Measurements from ENCODE around the gene IFITM1. TPM values are rescaled to one million over a fixed set of nuclear protein-coding genes. Genes with fewer than 3 reads are reported as not detected.
A peak's percentile ranks its signal among the peaks of the same experiment; 100 is the strongest.
"Not testable (repeated sequence)": the region's sequence is repeated elsewhere in the genome, so short reads cannot be mapped to it uniquely, and the experiment has no call there.

Gene IFITM1
- total RNA-seq, 4 donors from 2014 or later, result 29.9 to 138 (median 112) TPM

- Histone ChIP-seq H3K4me3 (no peak overlapping the region), H3K27ac (peak overlapping the region in 3 of 4 donors; percentile 20 to 88 (median 85)), H3K4me1 (peaks cover 12 to 49% (median 31%) of the 10 kb centered on the region in 3 donors), H3K36me3 (no peaks in the 10 kb centered on the region), H3K27me3 (no peaks in the 10 kb centered on the region), H3K9me3 (no peaks in the 10 kb centered on the region)
- no peak for ATAC-seq
- TF ChIP-seq POLR2AphosphoS5 (IDR thresholded peaks at IDR 0.05), result no peak
- 91 to 92% methylated on average over 9 to 10 of the region's 13 CpGs for WGBS, 2 donors (ENCODE audit: low coverage in 1 of 2)
These were observed 14.2 kb downstream of the IFITM1 start for GRCh38 chr11:328012-328411.

DNA sequence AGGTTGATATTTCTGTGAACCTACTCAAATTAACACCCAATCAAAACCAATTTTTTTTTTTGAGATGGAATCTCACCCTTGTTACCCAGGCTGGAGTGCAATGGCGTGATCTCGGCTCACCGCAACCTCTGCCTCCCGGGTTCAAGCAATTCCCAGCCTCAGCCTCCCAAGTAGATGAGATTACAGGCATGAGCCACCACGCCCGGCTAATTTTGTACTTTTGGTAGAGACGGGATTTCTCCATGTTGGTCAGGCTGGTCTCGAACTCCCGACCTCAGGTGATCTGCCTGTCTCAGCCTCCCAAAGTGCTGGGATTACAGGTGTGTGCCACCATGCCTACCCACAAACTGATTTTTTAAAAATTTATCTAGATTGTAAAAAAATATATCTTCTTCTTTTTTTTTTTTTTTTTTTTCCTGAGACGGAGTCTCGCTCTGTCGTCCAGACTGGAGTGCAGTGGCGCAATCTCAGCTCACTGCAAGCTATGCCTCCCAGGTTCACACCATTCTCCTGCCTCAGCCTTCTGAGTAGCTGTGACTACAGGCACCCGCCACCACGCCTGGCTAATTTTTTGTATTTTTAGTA lies 14.8 kb downstream of the IFITM1 start:
- not testable (repeated sequence) for H3K27me3 ChIP-seq, H3K36me3 ChIP-seq, ATAC-seq, H3K4me3 ChIP-seq, H3K9me3 ChIP-seq
- Histone ChIP-seq H3K4me1 (peaks cover 12 to 45% (median 31%) of the 10 kb centered on the region in 3 donors), H3K27ac (peak overlapping the region in 2 of 4 donors; percentile 20 to 88)
- 92 to 95% methylated on average over 2 to 15 of the region's 15 CpGs for whole genome bisulfite sequencing, 2 donors (ENCODE audit: low coverage in 1 of 2)

DNA sequence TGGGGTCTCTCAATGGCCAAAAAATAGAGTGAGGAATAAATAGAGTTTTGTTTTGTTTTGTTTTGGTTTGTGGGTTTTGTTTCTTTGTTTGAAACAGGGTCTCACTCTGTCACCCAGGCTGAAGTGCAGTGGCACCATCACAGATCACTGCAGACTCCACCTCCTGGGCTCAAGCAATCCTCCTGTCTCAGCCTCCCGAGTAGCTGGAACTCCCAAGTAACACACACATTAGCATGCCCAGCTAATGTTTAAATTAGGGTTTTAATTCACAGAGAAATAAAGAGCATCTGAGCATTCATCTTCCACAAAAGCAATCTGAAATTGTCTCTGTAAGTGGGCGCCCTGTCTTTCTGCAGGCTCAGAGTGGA lies 16.0 kb downstream of the IFITM1 start:
- whole genome bisulfite sequencing, 2 donors (ENCODE audit: low coverage in 1 of 2), result 67 to 92% methylated on average over 1 to 2 of the region's 2 CpGs
- peaks cover 8 to 36% (median 26%) of the 10 kb centered on the region in 3 donors for H3K4me1 ChIP-seq
- no peaks in the 10 kb centered on the region for H3K36me3 ChIP-seq
- no peaks in the 10 kb centered on the region for H3K9me3 ChIP-seq
- ATAC-seq, result no peak
- H3K27me3 ChIP-seq, result no peaks in the 10 kb centered on the region
- H3K4me3 ChIP-seq, result no peak overlapping the region
- TF ChIP-seq, protein P1, sequence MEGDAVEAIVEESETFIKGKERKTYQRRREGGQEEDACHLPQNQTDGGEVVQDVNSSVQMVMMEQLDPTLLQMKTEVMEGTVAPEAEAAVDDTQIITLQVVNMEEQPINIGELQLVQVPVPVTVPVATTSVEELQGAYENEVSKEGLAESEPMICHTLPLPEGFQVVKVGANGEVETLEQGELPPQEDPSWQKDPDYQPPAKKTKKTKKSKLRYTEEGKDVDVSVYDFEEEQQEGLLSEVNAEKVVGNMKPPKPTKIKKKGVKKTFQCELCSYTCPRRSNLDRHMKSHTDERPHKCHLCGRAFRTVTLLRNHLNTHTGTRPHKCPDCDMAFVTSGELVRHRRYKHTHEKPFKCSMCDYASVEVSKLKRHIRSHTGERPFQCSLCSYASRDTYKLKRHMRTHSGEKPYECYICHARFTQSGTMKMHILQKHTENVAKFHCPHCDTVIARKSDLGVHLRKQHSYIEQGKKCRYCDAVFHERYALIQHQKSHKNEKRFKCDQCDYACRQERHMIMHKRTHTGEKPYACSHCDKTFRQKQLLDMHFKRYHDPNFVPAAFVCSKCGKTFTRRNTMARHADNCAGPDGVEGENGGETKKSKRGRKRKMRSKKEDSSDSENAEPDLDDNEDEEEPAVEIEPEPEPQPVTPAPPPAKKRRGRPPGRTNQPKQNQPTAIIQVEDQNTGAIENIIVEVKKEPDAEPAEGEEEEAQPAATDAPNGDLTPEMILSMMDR (IDR thresholded peaks at IDR 0.05), result no peak
- no peak for TF ChIP-seq POLR2AphosphoS5 (IDR thresholded peaks at IDR 0.05)
- no peak for TF ChIP-seq POLR2A (IDR thresholded peaks at IDR 0.05)
- TF ChIP-seq EP300 (IDR thresholded peaks at IDR 0.05), result no peak
- no peak overlapping the region for H3K27ac ChIP-seq

GRCh38 chr11:330307-330693 lies 16.5 kb downstream of the IFITM1 start:
- Histone ChIP-seq H3K27me3 (no peaks in the 10 kb centered on the region), H3K27ac (no peak overlapping the region), H3K4me3 (no peak overlapping the region), H3K4me1 (peaks cover 7 to 37% (median 24%) of the 10 kb centered on the region in 3 donors), H3K9me3 (no peaks in the 10 kb centered on the region), H3K36me3 (no peaks in the 10 kb centered on the region)
- TF ChIP-seq POLR2AphosphoS5 (IDR thresholded peaks at IDR 0.05) (no peak), POLR2A (IDR thresholded peaks at IDR 0.05) (no peak)
- ATAC-seq, result no peak
- WGBS, 2 donors (ENCODE audit: low coverage in 1 of 2), result 75 to 83% methylated on average over 2 to 4 of the region's 14 CpGs

DNA sequence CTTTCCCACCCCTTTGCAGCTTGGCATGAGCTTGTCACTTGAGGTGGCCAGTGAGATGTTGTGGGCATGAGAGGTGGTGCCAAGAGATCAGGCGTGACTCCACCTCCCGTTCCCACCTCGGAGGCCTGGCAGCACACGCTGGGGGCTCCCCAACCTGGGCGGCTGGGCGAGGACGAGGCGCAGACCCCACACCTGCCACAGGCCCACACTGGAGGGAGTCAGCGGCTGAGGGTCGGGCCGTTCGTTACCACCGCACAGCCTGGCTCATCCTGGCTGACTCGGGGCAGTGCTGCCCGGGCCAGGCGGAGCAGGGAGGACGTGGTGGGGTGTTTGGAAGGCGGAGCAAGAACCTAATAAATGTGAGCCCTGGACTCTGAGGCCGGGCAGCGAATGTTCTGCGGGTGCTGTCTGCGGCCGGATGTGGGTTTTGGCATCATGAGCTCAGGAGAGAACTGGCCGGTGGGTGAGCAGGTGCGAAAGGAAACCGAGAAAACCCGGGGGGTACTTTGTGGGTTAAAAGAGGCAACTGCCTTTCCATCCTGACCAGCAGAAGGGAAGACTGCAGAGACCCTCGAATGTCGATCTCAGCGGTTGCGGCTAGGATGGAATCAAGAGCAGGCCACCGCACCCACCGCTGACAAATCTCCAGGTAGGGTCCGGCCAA lies 17.0 kb downstream of the IFITM1 start:
- H3K27ac ChIP-seq, result no peak overlapping the region
- H3K9me3 ChIP-seq, result no peaks in the 10 kb centered on the region
- TF ChIP-seq, protein P1 (IDR thresholded peaks at IDR 0.05), result no peak
- TF ChIP-seq EP300 (IDR thresholded peaks at IDR 0.05) (no peak), POLR2A (IDR thresholded peaks at IDR 0.05) (no peak), POLR2AphosphoS5 (IDR thresholded peaks at IDR 0.05) (no peak)
- no peaks in the 10 kb centered on the region for H3K36me3 ChIP-seq
- peaks cover 3 to 37% (median 25%) of the 10 kb centered on the region in 3 donors for H3K4me1 ChIP-seq
- no peaks in the 10 kb centered on the region for H3K27me3 ChIP-seq
- H3K4me3 ChIP-seq, result no peak overlapping the region
- WGBS, 2 donors (ENCODE audit: low coverage in 1 of 2), result 87 to 90% methylated on average over 4 to 17 of the region's 34 CpGs
- no peak for ATAC-seq

DNA sequence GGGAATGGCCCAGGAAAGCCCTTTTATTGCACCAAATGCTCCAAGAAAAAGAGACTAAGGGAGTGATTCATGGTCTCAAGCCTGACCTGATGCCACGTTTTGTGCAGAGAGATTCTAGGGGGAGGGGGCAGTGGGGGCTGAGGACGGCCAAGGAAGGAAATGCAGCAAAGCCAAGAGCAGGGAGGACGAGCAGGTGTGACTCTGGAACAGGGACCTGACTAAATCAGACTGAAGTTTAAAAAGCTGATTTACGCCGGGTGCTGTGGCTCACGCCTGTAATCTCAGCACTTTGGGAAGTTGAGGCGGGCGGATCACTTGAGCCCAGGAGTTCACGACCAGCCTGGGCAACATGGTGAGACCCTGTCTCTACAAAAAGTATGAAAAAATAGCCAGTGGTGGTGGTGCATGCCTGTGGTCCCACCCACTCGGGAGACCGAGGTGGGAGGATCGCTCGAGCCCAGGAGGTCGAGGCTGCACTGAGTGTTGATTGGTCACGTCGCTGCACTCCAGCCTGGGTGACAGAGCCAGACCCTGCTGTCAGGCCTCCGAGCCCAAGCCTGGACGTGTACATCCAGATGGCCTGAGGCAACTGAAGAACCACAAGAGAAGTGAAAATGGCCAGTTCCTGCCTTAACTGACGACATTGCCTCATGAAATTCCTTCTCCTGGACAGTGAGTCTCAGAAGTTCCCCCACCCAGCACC lies 17.7 kb downstream of the IFITM1 start:
- H3K4me1 ChIP-seq, result peaks cover 3 to 37% (median 25%) of the 10 kb centered on the region in 3 donors
- TF ChIP-seq, protein P1 (IDR thresholded peaks at IDR 0.05), result no peak
- TF ChIP-seq POLR2A (IDR thresholded peaks at IDR 0.05) (no peak), POLR2AphosphoS5 (IDR thresholded peaks at IDR 0.05) (no peak)
- no peaks in the 10 kb centered on the region for H3K36me3 ChIP-seq
- WGBS, 2 donors (ENCODE audit: low coverage in 1 of 2), result 78% methylated on average over 12 of the region's 19 CpGs; no CpG with 5 or more reads in 1 of the 2 donors
- H3K9me3 ChIP-seq, result no peaks in the 10 kb centered on the region
- no peak overlapping the region for H3K4me3 ChIP-seq
- no peaks in the 10 kb centered on the region for H3K27me3 ChIP-seq
- no peak for ATAC-seq
- no peak overlapping the region for H3K27ac ChIP-seq
